Karpas-422 (cell line): ENCODE measurements around the gene YY1. TPM values are rescaled to one million over a fixed set of nuclear protein-coding genes. Genes with fewer than 3 reads are reported as not detected.

Experiments
- DNase-seq: peaks from one replicate; pipeline ENCODE4 v3.0.0-alpha.2; 2015
- H2AFZ ChIP-seq: fragments of 200-600 bp; sonication (generic); 2 replicates; pipeline ENCODE4 v1.6.1; 2014; ENCODE audit warnings: antibody characterized with exemption, low read length, mixed read lengths
- H3K27ac ChIP-seq: fragments of 200-600 bp; sonication (generic); 2 replicates; pipeline ENCODE4 v1.5.1; 2014; ENCODE audit warnings: mild to moderate bottlenecking, low read length, moderate library complexity
- H3K27me3 ChIP-seq: fragments of 200-600 bp; sonication (generic); 2 replicates; pipeline ENCODE4 v1.6.1; 2014; ENCODE audit warnings: low read length, mixed read lengths
- H3K36me3 ChIP-seq: fragments of 200-600 bp; sonication (generic); 2 replicates; pipeline ENCODE4 v1.6.1; 2014; ENCODE audit warnings: low read length, mixed read lengths; ENCODE audit not compliant: insufficient read depth
- H3K4me1 ChIP-seq: fragments of 200-600 bp; sonication (generic); 2 replicates; pipeline ENCODE4 v1.6.1; 2014; ENCODE audit warnings: mild to moderate bottlenecking, low read length, mixed read lengths
- H3K4me2 ChIP-seq: fragments of 200-600 bp; sonication (generic); 2 replicates; pipeline ENCODE4 v1.6.1; 2014; ENCODE audit warnings: low read length, low read depth, mild to moderate bottlenecking; ENCODE audit not compliant: poor library complexity, severe bottlenecking
- H3K4me3 ChIP-seq: fragments of 200-600 bp; sonication (generic); 2 replicates; pipeline ENCODE4 v1.5.1; 2014; ENCODE audit warnings: mild to moderate bottlenecking, antibody characterized with exemption, low read length, mixed read lengths
- H3K79me2 ChIP-seq: fragments of 200-600 bp; sonication (generic); 2 replicates; pipeline ENCODE4 v1.6.1; 2014; ENCODE audit warnings: mild to moderate bottlenecking, low read length, mixed read lengths
- H3K9ac ChIP-seq: fragments of 200-600 bp; sonication (generic); 2 replicates; pipeline ENCODE4 v1.6.0; 2014; ENCODE audit warnings: low read length
- H3K9me2 ChIP-seq: fragments of 200-600 bp; sonication (generic), shearing (Covaris generic); replicated peaks from 2 replicates; pipeline ENCODE4 v1.6.0; 2014; ENCODE audit warnings: mild to moderate bottlenecking, low read length, moderate library complexity; ENCODE audit not compliant: insufficient read depth
- H3K9me3 ChIP-seq: fragments of 300-700, 200-600 bp; sonication (generic); 2 replicates; pipeline ENCODE4 v1.6.1; 2014; ENCODE audit warnings: low read length, mixed read lengths
- H4K20me1 ChIP-seq: fragments of 200-600 bp; sonication (generic); 2 replicates; pipeline ENCODE4 v1.6.1; 2014; ENCODE audit warnings: mild to moderate bottlenecking, antibody characterized with exemption, low read length, low read depth; ENCODE audit not compliant: insufficient read depth
- small RNA-seq: library from RNA; depleted of rRNA; stranded (forward); fragments of <200 nt; gene quantifications from one replicate; pipeline ENCODE3, GENCODE V24; 2014
- total RNA-seq: library from RNA; depleted of rRNA; stranded (reverse); fragments of >200 nt; shearing (Covaris generic); gene quantifications from 2 replicates; pipeline ENCODE4 v1.2.3, GENCODE V29; 2014; ENCODE audit warnings: low replicate concordance; rRNA removed

The YY1 gene
- total RNA-seq, 1 experiment from 2014 or later: 115 TPM

- no peak overlapping the region for H2AFZ ChIP-seq
- no peaks in the 10 kb centered on the region; the same call in 1 of the 2 replicates for H3K27me3 ChIP-seq
- no peak overlapping the region for H3K27ac ChIP-seq
- peaks cover 18% of the 10 kb centered on the region for H3K4me1 ChIP-seq
- H3K9me3 ChIP-seq: no peaks in the 10 kb centered on the region
- no peaks in the 10 kb centered on the region for H3K36me3 ChIP-seq
- peaks cover 3% of the 10 kb centered on the region; the same call in 1 of the 2 replicates for H4K20me1 ChIP-seq
- H3K4me2 ChIP-seq: no peak overlapping the region
- H3K9me2 ChIP-seq: no peaks in the 10 kb centered on the region
- no peak overlapping the region for H3K4me3 ChIP-seq
- no peak for DNase-seq
- H3K9ac ChIP-seq: no peak overlapping the region
- no peaks in the 10 kb centered on the region for H3K79me2 ChIP-seq
These were observed 89.7 kb downstream of the YY1 start for GRCh38 chr14:100328495-100329163.

DNA sequence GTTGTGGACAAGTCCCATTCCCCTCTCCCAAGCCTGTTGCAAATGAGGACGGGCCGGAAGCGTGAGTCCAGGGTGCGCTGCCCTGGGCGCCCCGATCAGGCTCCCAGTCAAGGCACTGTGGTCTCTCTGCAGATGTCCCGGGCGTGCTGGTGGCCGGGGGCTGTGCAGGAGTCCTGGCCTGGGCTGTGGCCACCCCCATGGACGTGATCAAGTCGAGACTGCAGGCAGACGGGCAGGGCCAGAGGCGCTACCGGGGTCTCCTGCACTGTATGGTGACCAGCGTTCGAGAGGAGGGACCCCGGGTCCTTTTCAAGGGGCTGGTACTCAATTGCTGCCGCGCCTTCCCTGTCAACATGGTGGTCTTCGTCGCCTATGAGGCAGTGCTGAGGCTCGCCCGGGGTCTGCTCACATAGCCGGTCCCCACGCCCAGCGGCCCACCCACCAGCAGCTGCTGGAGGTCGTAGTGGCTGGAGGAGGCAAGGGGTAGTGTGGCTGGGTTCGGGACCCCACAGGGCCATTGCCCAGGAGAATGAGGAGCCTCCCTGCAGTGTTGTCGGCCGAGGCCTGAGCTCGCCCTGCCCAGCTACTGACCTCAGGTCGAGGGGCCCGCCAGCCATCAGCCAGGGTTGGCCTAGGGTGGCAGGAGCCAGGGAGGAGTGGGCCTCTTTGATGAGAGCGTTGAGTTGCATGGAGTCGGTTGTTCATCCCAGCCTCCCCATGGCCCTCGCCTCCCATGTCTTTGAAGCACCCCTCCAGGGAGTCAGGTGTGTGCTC, 90.5 kb downstream of the YY1 start:
- Histone ChIP-seq H3K9me2 (no peaks in the 10 kb centered on the region), H2AFZ (no peak overlapping the region), H3K4me3 (no peak overlapping the region), H3K4me1 (peaks cover 25% of the 10 kb centered on the region), H3K9me3 (no peaks in the 10 kb centered on the region), H3K79me2 (no peaks in the 10 kb centered on the region), H3K4me2 (no peak overlapping the region), H3K27ac (no peak overlapping the region), H3K36me3 (no peaks in the 10 kb centered on the region), H3K27me3 (no peaks in the 10 kb centered on the region; the same call in 1 of the 2 replicates), H4K20me1 (peaks cover 3% of the 10 kb centered on the region; the same call in 1 of the 2 replicates), H3K9ac (no peak overlapping the region)
- DNase-seq: no peak

DNA sequence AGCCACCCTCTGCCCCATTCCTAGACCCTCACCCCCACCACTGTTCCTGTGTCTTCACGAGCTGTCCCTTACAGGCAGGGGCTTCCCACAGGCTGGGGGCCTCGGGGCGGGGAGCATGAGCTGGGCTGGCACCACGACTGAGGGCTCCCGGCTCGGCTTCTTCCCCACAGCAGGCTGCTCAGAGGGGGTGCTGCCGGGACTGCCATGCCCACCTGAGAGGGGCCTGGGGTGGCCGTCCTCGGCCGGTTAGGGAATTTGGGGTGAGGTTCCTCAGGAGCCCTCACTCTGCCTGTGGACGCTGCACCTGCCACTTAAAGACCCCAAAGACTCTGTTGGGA, 91.0 kb downstream of the YY1 start:
- H3K9me2 ChIP-seq: no peaks in the 10 kb centered on the region
- H3K9ac ChIP-seq: no peak overlapping the region
- no peak overlapping the region for H3K4me3 ChIP-seq
- peaks cover 3% of the 10 kb centered on the region; the same call in 1 of the 2 replicates for H4K20me1 ChIP-seq
- no peaks in the 10 kb centered on the region for H3K36me3 ChIP-seq
- no peaks in the 10 kb centered on the region for H3K9me3 ChIP-seq
- H3K79me2 ChIP-seq: no peaks in the 10 kb centered on the region
- H3K27me3 ChIP-seq: no peaks in the 10 kb centered on the region; the same call in 1 of the 2 replicates
- no peak for DNase-seq
- H3K27ac ChIP-seq: no peak overlapping the region
- H3K4me2 ChIP-seq: no peak overlapping the region
- H2AFZ ChIP-seq: no peak overlapping the region
- peaks cover 27% of the 10 kb centered on the region for H3K4me1 ChIP-seq

GRCh38 chr14:100330388-100330931, 91.5 kb downstream of the YY1 start:
- no peaks in the 10 kb centered on the region for H3K9me3 ChIP-seq
- H3K36me3 ChIP-seq: no peaks in the 10 kb centered on the region
- peaks cover 27% of the 10 kb centered on the region for H3K4me1 ChIP-seq
- no peaks in the 10 kb centered on the region for H3K79me2 ChIP-seq
- DNase-seq: no peak
- H3K9me2 ChIP-seq: no peaks in the 10 kb centered on the region
- H3K27ac ChIP-seq: no peak overlapping the region
- H3K4me3 ChIP-seq: no peak overlapping the region
- H2AFZ ChIP-seq: no peak overlapping the region
- peaks cover 3% of the 10 kb centered on the region; the same call in 1 of the 2 replicates for H4K20me1 ChIP-seq
- no peak overlapping the region for H3K4me2 ChIP-seq
- H3K27me3 ChIP-seq: no peaks in the 10 kb centered on the region; the same call in 1 of the 2 replicates
- no peak overlapping the region for H3K9ac ChIP-seq

- no peak for DNase-seq
- Histone ChIP-seq H3K27me3 (no peaks in the 10 kb centered on the region), H4K20me1 (peaks cover 3% of the 10 kb centered on the region; the same call in 1 of the 2 replicates), H3K4me1 (peaks cover 27% of the 10 kb centered on the region), H3K27ac (peak overlapping the region; percentile 72), H3K79me2 (no peaks in the 10 kb centered on the region), H3K9me2 (no peaks in the 10 kb centered on the region), H2AFZ (no peak overlapping the region), H3K9ac (peak overlapping the region; percentile 44), H3K36me3 (0 out of 2 replicates have a peak, but pooled peaks cover 3% of the 10 kb centered on the region), H3K4me3 (no peak overlapping the region), H3K4me2 (peak overlapping the region; percentile 49), H3K9me3 (no peaks in the 10 kb centered on the region)
These were observed 93.2 kb downstream of the YY1 start for GRCh38 chr14:100332071-100332639.

Small RNAs within 50 kb of the gene (small RNA-seq; reads per million reads assigned to genes)
- gene MIR345: 8.0 reads per million, percentile 88 among the genes with 10 or more reads in this experiment
- not detected for gene RN7SL523P

Other genes starting within 250 kb of the YY1 start
- gene EVL, start 173.7 kb upstream of the YY1 start, total RNA-seq: 3.0 and 3.5 TPM in 2 replicates
- 0.43 TPM in 1 of 2 replicates, not detected in the other for gene DEGS2, start 79.5 kb upstream of the YY1 start, total RNA-seq
- gene SLC25A29, start 67.3 kb downstream of the YY1 start, total RNA-seq: 29.4 and 83.8 TPM in 2 replicates
- not detected in 2 replicates for gene SLC25A47, start 84.2 kb downstream of the YY1 start, total RNA-seq
- 10.8 and 13.5 TPM in 2 replicates for gene WDR25, start 137.3 kb downstream of the YY1 start, total RNA-seq